ENCODE measurements around the gene ELMO2. TPM values are rescaled to one million over a fixed set of nuclear protein-coding genes. Genes with fewer than 3 reads are reported as not detected.

ELMO2 gene
- total and polyA plus RNA-seq, 2 of the 4 experiments (the other 2 are of a cell fraction) = 29.2 to 52.7 TPM

- H3K27me3 ChIP-seq (ENCODE audit: control insufficient read depth, insufficient read depth, low read length) = peaks cover 43% of the 10 kb centered on the region
- in situ Hi-C loops (cut with MboI; ENCODE audit: low sequenced_read_pairs) = no loop called here
Measured at GRCh38 chr20:46343348-46343974, 63.0 kb downstream of the ELMO2 start.

More at GRCh38 chr20:46343348-46343974, 63.0 kb downstream of the ELMO2 start:
- no peak overlapping the region for H3K4ac ChIP-seq (ENCODE audit: low read depth, low read length)
- no peak overlapping the region for H4K5ac ChIP-seq (ENCODE audit: low read depth, low read length)
- H3K9me3 ChIP-seq (ENCODE audit: control insufficient read depth, insufficient read depth, low read length) = no peaks in the 10 kb centered on the region
- H3K4me1 ChIP-seq (ENCODE audit: control insufficient read depth, insufficient read depth, low read length) = no peaks in the 10 kb centered on the region
- H2BK120ac ChIP-seq (ENCODE audit: low read depth, low read length) = no peak overlapping the region
- dilution Hi-C loops (cut with HindIII; ENCODE audit: low sequenced_read_pairs, unreplicated experiment) = no loop called here
- no peaks in the 10 kb centered on the region for H3K79me1 ChIP-seq (ENCODE audit: low read depth in 1 of 2, low read length in 2 of 2)
- H3K4me3 ChIP-seq (ENCODE audit: insufficient read depth, low read depth, low read length) = no peak overlapping the region
- H3K56ac ChIP-seq (ENCODE audit: extremely low read depth, insufficient read depth, low read length) = no peak overlapping the region
- H3K14ac ChIP-seq (replicated peaks; ENCODE audit: low read depth, low read length) = no peak overlapping the region
- H4K91ac ChIP-seq (ENCODE audit: insufficient read depth, low read depth, low read length) = no peak overlapping the region
- no peak overlapping the region for H2BK5ac ChIP-seq (ENCODE audit: low read depth, low read length, poor library complexity, severe bottlenecking)
- 15% methylated on average over 4 of the region's 17 CpGs; no CpG with 5 or more reads in 1 of the 2 experiments for WGBS, 2 experiments (ENCODE audit: extremely low coverage in 2 of 2, insufficient read length in 1 of 2)
- no peak overlapping the region for H3K23ac ChIP-seq (ENCODE audit: low read depth, low read length)
- H3K9ac ChIP-seq (ENCODE audit: low read depth, low read length) = no peak overlapping the region
- no peak overlapping the region for H2AK9ac ChIP-seq (replicated peaks; ENCODE audit: low read depth, low read length, poor library complexity)
- H2AFZ ChIP-seq (replicated peaks; ENCODE audit: low read length, poor library complexity) = no peak overlapping the region
- no peak overlapping the region for H3K27ac ChIP-seq (ENCODE audit: insufficient read depth, low read length)
- no peak overlapping the region for H3K4me2 ChIP-seq (ENCODE audit: low read depth, low read length)
- no peaks in the 10 kb centered on the region for H4K20me1 ChIP-seq (ENCODE audit: insufficient read depth, low read length)
- TF ChIP-seq MAZ (IDR thresholded peaks at IDR 0.05; ENCODE audit: borderline replicate concordance, low read depth, low read length) (no peak), CTCF (conservative IDR thresholded peaks at IDR 0.05; ENCODE audit: low read depth, low read length) (no peak), POLR2A (IDR thresholded peaks at IDR 0.05; ENCODE audit: low read depth, low read length) (no peak), BHLHE40 (IDR thresholded peaks at IDR 0.05; ENCODE audit: low read depth, low read length) (no peak), NFE2L2 (IDR thresholded peaks at IDR 0.05; ENCODE audit: low read depth, low read length) (no peak), SMC3 (IDR thresholded peaks at IDR 0.05; ENCODE audit: low read depth, low read length) (no peak), ELK1 (IDR thresholded peaks at IDR 0.05; ENCODE audit: borderline replicate concordance, low read depth, low read length) (no peak), MXI1 (IDR thresholded peaks at IDR 0.05; ENCODE audit: borderline replicate concordance, low read depth, low read length) (no peak), RCOR1 (IDR thresholded peaks at IDR 0.05; ENCODE audit: insufficient replicate concordance, low read length) (no peak), MAFK (IDR thresholded peaks at IDR 0.05; ENCODE audit: low read depth, low read length) (no peak), RFX5 (IDR thresholded peaks at IDR 0.05; ENCODE audit: low read depth, low read length) (no peak), CEBPB (IDR thresholded peaks at IDR 0.05; ENCODE audit: low read depth, low read length) (no peak), FOS (IDR thresholded peaks at IDR 0.05; ENCODE audit: low read depth, low read length) (no peak), CHD1 (IDR thresholded peaks at IDR 0.05; ENCODE audit: low read depth, low read length) (no peak), RAD21 (IDR thresholded peaks at IDR 0.05; ENCODE audit: low read length) (no peak), USF2 (IDR thresholded peaks at IDR 0.05; ENCODE audit: low read depth, low read length) (no peak)
- CTCF ChIA-PET = no interaction called here
- H4K8ac ChIP-seq (ENCODE audit: low read depth in 2 of 2, low read length in 2 of 2) = no peak overlapping the region
- H2BK15ac ChIP-seq (ENCODE audit: low read depth, low read length) = no peak overlapping the region
- no peaks in the 10 kb centered on the region; the same call in 1 of the 2 replicates for H3K9me1 ChIP-seq (ENCODE audit: insufficient read depth, low read length)
- BruUV-seq (replicated peaks) = no TSS peak
- POLR2A ChIA-PET (ENCODE audit: unreplicated experiment) = no interaction called here
- ATAC-seq (ENCODE audit: low read depth) (peak; percentile 28), DNase-seq (no peak)
- no peak overlapping the region for H3K18ac ChIP-seq (ENCODE audit: low read depth, low read length)
- H2AK5ac ChIP-seq (ENCODE audit: low read depth, low read length) = no peak overlapping the region
- H2BK20ac ChIP-seq (ENCODE audit: low read depth, low read length) = no peak overlapping the region
- H3K36me3 ChIP-seq (ENCODE audit: control insufficient read depth, insufficient read depth, low read length) = no peaks in the 10 kb centered on the region
- intact Hi-C loops (cut with micrococcal nuclease) = no loop called here
